Measurements from ENCODE around the gene WIPF2. TPM values are rescaled to one million over a fixed set of nuclear protein-coding genes. Genes with fewer than 3 reads are reported as not detected.

Gene WIPF2
- total and polyA plus RNA-seq, 2 donors (not counting 3 experiments of a cell fraction or from before 2014, with no cell fraction given) = 8.4 to 30.4 TPM

- Histone ChIP-seq H3K9me3 (replicated peaks; ENCODE audit: control insufficient read depth, insufficient read depth, low read length) (no peaks in the 10 kb centered on the region), H3K27ac (ENCODE audit: insufficient read depth, low read depth, low read length) (no peak overlapping the region), H3K4me2 (ENCODE audit: insufficient read depth, low read length) (no peak overlapping the region), H3K4me3 (replicated peaks in 1 of 3; ENCODE audit: insufficient read depth in 1 of 3, low read depth in 1 of 3, low read length in 3 of 3) (no peak overlapping the region), H2AFZ (ENCODE audit: low read depth, low read length) (no peak overlapping the region), H4K20me1 (replicated peaks; ENCODE audit: control insufficient read depth, extremely low read depth, insufficient read depth, low read length) (no peaks in the 10 kb centered on the region), H3K4me1 (ENCODE audit: control insufficient read depth, extremely low read depth, insufficient read depth, low read length) (peaks cover 57% of the 10 kb centered on the region), H3K36me3 (ENCODE audit: control insufficient read depth in 2 of 2, extremely low read depth in 1 of 2, insufficient read depth in 2 of 2, low read length in 2 of 2) (no peaks in the 10 kb centered on the region), H3K9me1 (replicated peaks; ENCODE audit: control insufficient read depth, extremely low read depth, insufficient read depth, low read length) (no peaks in the 10 kb centered on the region), H3K79me2 (ENCODE audit: control insufficient read depth, insufficient read depth, low read length) (no peaks in the 10 kb centered on the region), H3K9ac (replicated peaks; ENCODE audit: extremely low read depth, insufficient read depth, low read length) (no peak overlapping the region), H3K27me3 (ENCODE audit: control insufficient read depth in 2 of 2, insufficient read depth in 2 of 2, low read length in 2 of 2) (no peaks in the 10 kb centered on the region)
- intact Hi-C loops (cut with micrococcal nuclease) (no loop called here), dilution Hi-C loops (cut with MboI; ENCODE audit: extremely low pct_ligation_motif_present, low sequenced_read_pairs) (no loop called here)
- DNase-seq (ENCODE audit: low read depth, low spot score) (no peak), FAIRE-seq (no peak)
- POLR2A ChIA-PET = no interaction called here
- no TSS peak for BruUV-seq (replicated peaks)
- TF ChIP-seq POLR2AphosphoS5 (IDR thresholded peaks at IDR 0.05; ENCODE audit: insufficient read depth, low read depth, low read length) (no peak), GATA2 (IDR thresholded peaks at IDR 0.05; ENCODE audit: insufficient read depth, insufficient read length, low read depth, low read length) (no peak), JUN (IDR thresholded peaks at IDR 0.05; ENCODE audit: borderline replicate concordance, insufficient read depth, insufficient read length, low read depth) (no peak), MYC (IDR thresholded peaks at IDR 0.05; ENCODE audit: low read depth, low read length) (no peak), FOS (IDR thresholded peaks at IDR 0.05; ENCODE audit: borderline replicate concordance, insufficient read depth, low read length) (no peak), MAX (IDR thresholded peaks at IDR 0.05; ENCODE audit: insufficient read depth, insufficient read length) (no peak), POLR2A (IDR thresholded peaks at IDR 0.05; ENCODE audit: low read depth, low read length) (no peak), EZH2 (IDR thresholded peaks at IDR 0.05; ENCODE audit: borderline replicate concordance, low read depth, low read length, severe bottlenecking) (no peak)
- TF ChIP-seq, protein P1, sequence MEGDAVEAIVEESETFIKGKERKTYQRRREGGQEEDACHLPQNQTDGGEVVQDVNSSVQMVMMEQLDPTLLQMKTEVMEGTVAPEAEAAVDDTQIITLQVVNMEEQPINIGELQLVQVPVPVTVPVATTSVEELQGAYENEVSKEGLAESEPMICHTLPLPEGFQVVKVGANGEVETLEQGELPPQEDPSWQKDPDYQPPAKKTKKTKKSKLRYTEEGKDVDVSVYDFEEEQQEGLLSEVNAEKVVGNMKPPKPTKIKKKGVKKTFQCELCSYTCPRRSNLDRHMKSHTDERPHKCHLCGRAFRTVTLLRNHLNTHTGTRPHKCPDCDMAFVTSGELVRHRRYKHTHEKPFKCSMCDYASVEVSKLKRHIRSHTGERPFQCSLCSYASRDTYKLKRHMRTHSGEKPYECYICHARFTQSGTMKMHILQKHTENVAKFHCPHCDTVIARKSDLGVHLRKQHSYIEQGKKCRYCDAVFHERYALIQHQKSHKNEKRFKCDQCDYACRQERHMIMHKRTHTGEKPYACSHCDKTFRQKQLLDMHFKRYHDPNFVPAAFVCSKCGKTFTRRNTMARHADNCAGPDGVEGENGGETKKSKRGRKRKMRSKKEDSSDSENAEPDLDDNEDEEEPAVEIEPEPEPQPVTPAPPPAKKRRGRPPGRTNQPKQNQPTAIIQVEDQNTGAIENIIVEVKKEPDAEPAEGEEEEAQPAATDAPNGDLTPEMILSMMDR (IDR thresholded peaks at IDR 0.05; ENCODE audit: extremely low read depth in 1 of 2, insufficient read depth in 1 of 2, low read depth in 1 of 2, low read length in 2 of 2) = no peak
- CTCF ChIA-PET = interaction anchor here (0.5 to 15.6 kb wide), 11 partner anchors 8 to 577 kb away, joined by 3 to 530 read pairs (median 3); partner anchors contain the start of gene GJD3
Observed at GRCh38 chr17:40310882-40311391, 91.8 kb downstream of the WIPF2 start.

All from endothelial cell of umbilical vein (primary cell).